Hepatocyte (in vitro differentiated cells): Measurements from ENCODE around the gene ARF3. TPM values are rescaled to one million over a fixed set of nuclear protein-coding genes. Genes with fewer than 3 reads are reported as not detected.

Experiments
- DNase-seq: peaks from one replicate; pipeline ENCODE4 v3.0.0-alpha.2; 2016; ENCODE audit warnings: low spot score
- H2AFZ ChIP-seq: fragments of 200-600 bp; sonication (generic); 2 replicates; pipeline ENCODE4 v1.6.0; 2016; ENCODE audit warnings: antibody characterized with exemption, mild to moderate bottlenecking
- H3K27ac ChIP-seq: fragments of 200-600 bp; sonication (generic); 2 replicates; pipeline ENCODE4 v1.5.1; 2016; ENCODE audit warnings: mild to moderate bottlenecking
- H3K27me3 ChIP-seq: fragments of 200-600 bp; sonication (generic); 2 replicates; pipeline ENCODE4 v1.6.1; 2016
- H3K36me3 ChIP-seq: fragments of 200-600 bp; sonication (generic); replicated peaks from 2 replicates; pipeline ENCODE4 v1.5.1; 2016; ENCODE audit warnings: low read depth; ENCODE audit not compliant: insufficient read depth
- H3K4me1 ChIP-seq: fragments of 200-600 bp; sonication (generic); 2 replicates; pipeline ENCODE4 v1.5.1; 2016; ENCODE audit warnings: mild to moderate bottlenecking, moderate library complexity; ENCODE audit not compliant: insufficient read depth
- H3K4me2 ChIP-seq: fragments of 200-600 bp; sonication (generic); 2 replicates; pipeline ENCODE4 v1.6.0; 2016
- H3K4me3 ChIP-seq: fragments of 200-600 bp; sonication (generic); 2 replicates; pipeline ENCODE4 v1.5.1; 2016; ENCODE audit warnings: mild to moderate bottlenecking
- H3K79me2 ChIP-seq: fragments of 200-600 bp; sonication (generic); 2 replicates; pipeline ENCODE4 v1.6.0; 2017; ENCODE audit warnings: mild to moderate bottlenecking
- H3K9me2 ChIP-seq: fragments of 200-600 bp; sonication (generic); replicated peaks from 2 replicates; pipeline ENCODE4 v1.6.0; 2017; ENCODE audit warnings: mild to moderate bottlenecking; ENCODE audit not compliant: insufficient read depth
- H3K9me3 ChIP-seq: fragments of 200-600 bp; sonication (generic); 2 replicates; pipeline ENCODE4 v1.5.1; 2016; ENCODE audit warnings: low read depth, mild to moderate bottlenecking
- H4K20me1 ChIP-seq: fragments of 200-600 bp; sonication (generic); 2 replicates; pipeline ENCODE4 v1.6.0; 2016; ENCODE audit warnings: mild to moderate bottlenecking; ENCODE audit not compliant: insufficient read depth, poor library complexity, severe bottlenecking
- EZH2 ChIP-seq: fragments of 200-600 bp; sonication (generic); IDR thresholded peaks from 2 replicates; pipeline ENCODE4 v1.6.1; 2016; ENCODE audit warnings: antibody characterized with exemption, mild to moderate bottlenecking, borderline replicate concordance
- EZH2phosphoT487 ChIP-seq: fragments of 200-600 bp; sonication (generic); IDR thresholded peaks from one replicate; pipeline ENCODE4 v1.6.1; 2018; ENCODE audit warnings: antibody characterized with exemption, mild to moderate bottlenecking, low read depth, moderate library complexity; ENCODE audit not compliant: unreplicated experiment, severe bottlenecking
- WGBS: methylation state at CpG from one replicate; pipeline ENCODE4 v1.1.6; 2016; ENCODE audit warnings: low lambda C conversion rate; ENCODE audit errors: missing lambda C conversion rate; 5-methylcytosine and 5-hydroxymethylcytosine counted together
- polyA plus RNA-seq: library from polyadenylated mRNA; unstranded; fragments of >200 nt; fragmentation: Nextera tagmentation; extraction: Ambion mirVana; gene quantifications from 2 replicates; pipeline ENCODE4 v1.2.1, GENCODE V29; 2016
- total RNA-seq: library from RNA; depleted of rRNA; stranded (reverse); fragments of >200 nt; gene quantifications from 2 replicates; pipeline ENCODE4 v1.2.3, GENCODE V29; 2014
- TF ChIP-seq, protein P1 (sequence below): fragments of 200-600 bp; sonication (generic); IDR thresholded peaks from 2 replicates; pipeline ENCODE4 v1.5.1; 2016; ENCODE audit warnings: antibody characterized with exemption, mild to moderate bottlenecking; ENCODE audit not compliant: poor library complexity

Gene ARF3
- total and polyA plus RNA-seq, 2 experiments from 2014 or later = 57.6 to 71.3 TPM

DNA sequence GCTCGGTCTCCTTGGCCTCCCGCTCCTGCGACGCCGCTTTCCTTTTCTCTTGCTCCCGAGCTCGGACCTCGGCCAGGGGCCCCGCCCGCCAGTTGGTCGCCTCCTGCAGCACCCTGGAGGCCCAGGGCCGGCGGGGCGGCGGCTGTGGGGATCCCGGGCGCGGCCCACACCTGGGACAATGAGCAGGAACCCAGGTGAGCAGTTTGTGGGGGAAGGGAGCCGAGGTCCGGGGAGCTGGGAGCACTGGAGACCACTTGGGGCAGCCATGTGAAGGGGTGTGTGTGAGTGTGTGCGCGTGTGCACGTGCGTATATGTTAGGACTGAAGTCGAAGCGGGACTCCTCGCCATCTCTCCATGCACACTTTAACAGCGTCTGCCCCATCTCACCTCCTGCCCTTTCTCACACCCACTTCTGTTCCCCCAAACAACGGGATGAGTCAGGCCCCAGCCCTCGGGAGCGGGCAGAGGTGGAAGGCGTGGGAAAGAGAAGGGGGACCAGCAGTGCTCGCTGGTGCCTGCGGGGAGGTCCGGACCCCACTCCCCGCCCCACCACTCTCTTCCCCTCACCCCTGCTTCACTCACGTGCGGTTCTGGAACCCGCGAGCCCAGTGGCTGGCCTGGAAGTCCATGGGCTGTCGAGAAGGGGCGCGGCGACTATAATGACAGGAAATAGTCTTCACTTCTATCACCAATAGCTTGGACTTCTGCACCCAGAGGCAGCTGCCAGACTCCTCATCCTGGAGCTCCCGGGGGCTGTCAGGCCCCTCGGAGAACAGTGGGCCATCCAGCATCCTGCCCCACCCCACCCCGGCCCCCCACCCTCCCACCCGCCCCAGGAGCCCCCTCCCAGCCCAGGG lies 41.4 kb upstream of the ARF3 start:
- H3K9me3 ChIP-seq = no peaks in the 10 kb centered on the region
- H3K4me2 ChIP-seq = peak overlapping the region; percentile 98
- no peaks in the 10 kb centered on the region for H4K20me1 ChIP-seq
- TF ChIP-seq EZH2 (no peak), EZH2phosphoT487 (peak; percentile 45)
- no peaks in the 10 kb centered on the region for H3K9me2 ChIP-seq
- peak; percentile 46 for DNase-seq
- peak overlapping the region; percentile 33 for H3K4me3 ChIP-seq
- peaks cover 19% of the 10 kb centered on the region for H3K4me1 ChIP-seq
- no peak overlapping the region for H3K27ac ChIP-seq
- no peaks in the 10 kb centered on the region for H3K36me3 ChIP-seq
- H2AFZ ChIP-seq = peak overlapping the region; percentile 33
- H3K79me2 ChIP-seq = no peaks in the 10 kb centered on the region
- WGBS = 3% methylated on average over 31 of the region's 48 CpGs
- peaks cover 51% of the 10 kb centered on the region for H3K27me3 ChIP-seq

DNA sequence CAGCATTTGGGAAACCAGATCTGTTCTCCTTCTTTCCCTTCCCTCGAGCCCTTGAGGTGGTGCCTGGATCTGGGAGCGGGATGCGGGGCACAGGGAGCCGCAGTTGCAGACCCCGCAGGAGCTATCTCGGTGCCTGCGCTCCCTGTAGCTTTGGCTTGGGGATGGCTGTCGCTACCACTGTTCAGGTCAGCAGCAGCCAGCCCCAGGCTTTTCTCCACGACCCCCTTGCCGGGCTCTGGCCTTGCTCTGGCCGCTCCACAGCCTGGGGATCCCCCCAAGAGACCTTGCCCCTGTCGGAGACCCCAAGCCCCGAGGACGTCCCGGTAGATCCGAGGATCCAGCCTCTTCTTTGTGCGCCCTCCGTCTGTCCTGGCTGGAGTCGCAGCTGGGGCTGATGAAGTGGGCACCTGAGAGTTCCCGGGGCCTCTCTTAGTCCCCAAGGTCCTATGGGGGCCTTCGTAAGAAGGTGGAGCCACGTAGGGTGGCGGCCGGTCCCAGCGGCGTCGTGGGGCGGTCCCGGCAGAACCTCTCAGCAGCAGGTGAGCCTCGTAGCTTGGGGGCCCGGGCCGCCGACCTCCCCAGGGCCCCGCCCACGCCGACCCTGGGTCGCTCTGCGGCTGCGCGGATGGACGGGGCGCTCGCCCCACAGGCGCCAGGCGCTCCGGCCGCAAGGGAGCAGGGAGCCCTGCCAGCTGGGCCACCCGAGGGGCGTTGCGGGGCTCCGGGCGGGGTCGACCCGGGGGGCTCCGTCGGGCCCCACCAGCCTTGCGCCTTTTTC lies 40.6 kb upstream of the ARF3 start:
- Histone ChIP-seq H3K4me2 (peak overlapping the region; percentile 98), H3K9me3 (no peaks in the 10 kb centered on the region), H3K9me2 (no peaks in the 10 kb centered on the region), H3K36me3 (no peaks in the 10 kb centered on the region), H2AFZ (peak overlapping the region; percentile 33), H3K27ac (no peak overlapping the region), H3K4me1 (peaks cover 19% of the 10 kb centered on the region), H3K79me2 (no peaks in the 10 kb centered on the region), H4K20me1 (no peaks in the 10 kb centered on the region), H3K4me3 (peak overlapping the region; percentile 33), H3K27me3 (peaks cover 58% of the 10 kb centered on the region)
- WGBS = 6% methylated on average over 41 of the region's 57 CpGs
- TF ChIP-seq EZH2 = no peak
- TF ChIP-seq EZH2phosphoT487 = peak; percentile 58
- TF ChIP-seq, protein P1, sequence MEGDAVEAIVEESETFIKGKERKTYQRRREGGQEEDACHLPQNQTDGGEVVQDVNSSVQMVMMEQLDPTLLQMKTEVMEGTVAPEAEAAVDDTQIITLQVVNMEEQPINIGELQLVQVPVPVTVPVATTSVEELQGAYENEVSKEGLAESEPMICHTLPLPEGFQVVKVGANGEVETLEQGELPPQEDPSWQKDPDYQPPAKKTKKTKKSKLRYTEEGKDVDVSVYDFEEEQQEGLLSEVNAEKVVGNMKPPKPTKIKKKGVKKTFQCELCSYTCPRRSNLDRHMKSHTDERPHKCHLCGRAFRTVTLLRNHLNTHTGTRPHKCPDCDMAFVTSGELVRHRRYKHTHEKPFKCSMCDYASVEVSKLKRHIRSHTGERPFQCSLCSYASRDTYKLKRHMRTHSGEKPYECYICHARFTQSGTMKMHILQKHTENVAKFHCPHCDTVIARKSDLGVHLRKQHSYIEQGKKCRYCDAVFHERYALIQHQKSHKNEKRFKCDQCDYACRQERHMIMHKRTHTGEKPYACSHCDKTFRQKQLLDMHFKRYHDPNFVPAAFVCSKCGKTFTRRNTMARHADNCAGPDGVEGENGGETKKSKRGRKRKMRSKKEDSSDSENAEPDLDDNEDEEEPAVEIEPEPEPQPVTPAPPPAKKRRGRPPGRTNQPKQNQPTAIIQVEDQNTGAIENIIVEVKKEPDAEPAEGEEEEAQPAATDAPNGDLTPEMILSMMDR = no peak
- DNase-seq = peak; percentile 65

DNA sequence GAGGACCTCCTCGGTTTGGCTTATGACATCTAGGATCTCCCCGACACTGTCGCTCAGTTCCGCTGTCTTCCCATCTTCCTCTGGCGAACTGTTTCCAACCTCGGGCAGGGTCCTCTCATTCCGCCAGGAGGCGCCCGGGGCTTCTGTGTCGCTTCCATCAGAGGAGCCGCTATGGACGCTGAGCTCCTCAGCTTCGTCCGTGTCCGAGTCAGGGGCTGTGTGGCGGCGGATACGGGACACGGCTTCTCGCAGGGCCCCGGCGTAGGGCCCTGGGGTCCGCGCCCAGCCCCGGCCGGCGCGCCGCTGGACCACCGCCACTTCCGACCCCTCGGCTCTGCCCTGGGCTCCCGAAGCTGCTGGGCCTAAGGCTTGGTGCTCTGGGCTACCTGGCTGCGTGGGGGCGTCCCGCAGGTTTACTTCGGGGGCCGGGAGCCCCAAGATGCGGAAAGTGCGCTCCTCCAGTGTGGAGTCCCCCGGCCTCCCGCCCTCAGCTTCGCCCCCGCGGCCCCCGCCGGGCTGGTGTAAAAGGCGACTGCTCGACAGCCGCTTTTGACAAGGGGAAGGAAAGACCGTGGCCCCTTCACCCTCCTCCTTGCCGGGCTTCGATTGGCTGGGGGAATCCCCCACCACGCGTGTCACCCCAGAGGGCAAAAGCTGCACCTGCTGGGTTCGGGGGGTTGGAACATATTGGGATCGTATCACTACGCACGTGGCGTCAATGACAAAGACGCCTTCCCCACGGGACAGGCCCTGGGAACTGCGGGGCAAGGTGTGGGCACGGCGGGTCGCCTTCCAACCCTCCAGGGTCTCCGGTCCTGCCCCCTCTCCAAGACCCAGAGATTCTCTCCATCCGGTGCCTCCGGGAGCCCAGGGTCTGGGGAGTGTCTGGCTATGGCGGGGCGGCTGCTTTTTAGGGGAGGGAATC lies 39.8 kb upstream of the ARF3 start:
- H3K27ac ChIP-seq = no peak overlapping the region
- H3K36me3 ChIP-seq = no peaks in the 10 kb centered on the region
- H3K9me3 ChIP-seq = no peaks in the 10 kb centered on the region
- peak overlapping the region; percentile 98 for H3K4me2 ChIP-seq
- peaks cover 63% of the 10 kb centered on the region for H3K27me3 ChIP-seq
- H3K4me1 ChIP-seq = peaks cover 19% of the 10 kb centered on the region
- WGBS = 7% methylated on average over 61 of the region's 71 CpGs
- H3K4me3 ChIP-seq = peak overlapping the region; percentile 61
- H2AFZ ChIP-seq = peak overlapping the region; percentile 79
- H4K20me1 ChIP-seq = no peaks in the 10 kb centered on the region
- no peak for TF ChIP-seq EZH2
- TF ChIP-seq, protein P1 = peak; percentile 75
- peak; percentile 61 for TF ChIP-seq EZH2phosphoT487
- DNase-seq = peak; percentile 92
- no peaks in the 10 kb centered on the region for H3K79me2 ChIP-seq
- no peaks in the 10 kb centered on the region for H3K9me2 ChIP-seq
